Activated CD8-positive, alpha-beta T cell treated with anti-CD3 and anti-CD28 coated beads for 36 hours (primary cell): ENCODE measurements around the gene ORM2. TPM values are rescaled to one million over a fixed set of nuclear protein-coding genes. Genes with fewer than 3 reads are reported as not detected.

Experiments used
- ATAC-seq: fragments of 200-7000 bp; cut with Tn5 transposase; one replicate; pipeline ENCODE4 v1.10.0; 2021; ENCODE audit warnings: mild to moderate bottlenecking, moderate library complexity
- CTCF ChIA-PET: fragments of 350-600 bp; sonication (Branson Sonifier 250); formaldehyde crosslinking; loops from one replicate; lab custom pipeline; 2021; ENCODE audit warnings: antibody characterized with exemption; lab: Charles Lee
- POLR2A ChIA-PET: fragments of 350-600 bp; sonication (Branson Sonifier 250); formaldehyde crosslinking; loops from one replicate; lab custom pipeline; 2021; ENCODE audit warnings: antibody characterized with exemption; lab: Charles Lee
- DNase-seq: peaks from one replicate; pipeline ENCODE4 v3.0.0-alpha.2; 2020
- H3K27ac Mint-ChIP-seq: one replicate; pipeline ENCODE4 v1.8.0; 2021; ENCODE audit warnings: mild to moderate bottlenecking, mixed read lengths
- H3K27me3 Mint-ChIP-seq: one replicate; pipeline ENCODE4 v1.8.0; 2021; ENCODE audit warnings: mixed read lengths
- H3K36me3 Mint-ChIP-seq: one replicate; pipeline ENCODE4 v1.8.0; 2021; ENCODE audit warnings: low read depth, mixed read lengths
- H3K4me1 Mint-ChIP-seq: one replicate; pipeline ENCODE4 v1.8.0; 2021; ENCODE audit warnings: low read depth, mixed read lengths
- H3K4me3 Mint-ChIP-seq: one replicate; pipeline ENCODE4 v1.8.0; 2021; ENCODE audit warnings: mild to moderate bottlenecking, moderate library complexity, mixed read lengths
- H3K9me3 Mint-ChIP-seq: one replicate; pipeline ENCODE4 v1.8.0; 2021; ENCODE audit warnings: mixed read lengths
- intact Hi-C: fragments of 100-400 bp; cut with micrococcal nuclease; formaldehyde crosslinking; loops from one replicate; pipeline ENCODE4 v1.10.0; 2022
- total RNA-seq, 2 experiments: library from RNA; stranded (reverse); gene quantifications; one replicate each; pipeline ENCODE4 v1.2.3, GENCODE V29; 2021
- TF ChIP-seq, protein P1 (sequence below): fragments of 200-600 bp; IDR thresholded peaks from one replicate; pipeline ENCODE4 v1.8.0; 2022; ENCODE audit warnings: antibody characterized with exemption, mild to moderate bottlenecking

ORM2 gene
- total RNA-seq, 2 experiments from 2014 or later = not detected

DNA sequence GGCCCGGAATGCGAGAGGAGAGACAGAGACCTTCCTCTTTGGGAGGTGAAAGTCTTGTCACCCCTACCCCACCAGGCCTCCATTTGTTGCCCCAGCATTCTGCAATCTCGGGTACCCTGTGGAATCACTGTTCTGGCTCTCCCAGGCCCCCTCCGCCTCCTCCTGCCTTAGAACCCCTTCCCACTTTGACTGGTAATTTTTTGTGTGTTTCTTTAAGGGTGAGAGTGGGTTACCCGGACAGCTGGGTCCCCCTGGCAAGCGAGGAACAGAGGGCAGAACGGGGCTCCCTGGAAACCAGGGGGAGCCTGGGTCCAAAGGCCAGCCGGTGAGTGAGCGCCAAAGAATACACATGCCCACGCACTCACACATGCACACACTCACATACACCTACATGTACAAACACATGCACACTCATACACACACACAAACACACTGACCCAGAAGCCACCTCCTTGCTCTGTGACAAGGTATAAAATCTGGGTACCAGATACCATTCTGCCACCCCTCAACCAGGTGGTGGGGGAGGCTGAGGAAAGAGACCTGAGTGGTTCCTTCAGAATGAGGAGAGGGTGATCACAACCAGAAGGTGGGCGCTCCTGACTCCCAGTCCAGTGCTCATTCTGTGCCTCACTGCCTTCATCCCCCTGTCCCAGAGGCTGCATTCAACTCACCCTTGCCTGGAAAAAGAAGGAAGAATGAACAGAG lies 37.6 kb upstream of the ORM2 start:
- DNase-seq (no peak), ATAC-seq (no peak)
- no peak overlapping the region for H3K4me3 Mint-ChIP-seq
- H3K27ac Mint-ChIP-seq = no peak overlapping the region
- TF ChIP-seq, protein P1, sequence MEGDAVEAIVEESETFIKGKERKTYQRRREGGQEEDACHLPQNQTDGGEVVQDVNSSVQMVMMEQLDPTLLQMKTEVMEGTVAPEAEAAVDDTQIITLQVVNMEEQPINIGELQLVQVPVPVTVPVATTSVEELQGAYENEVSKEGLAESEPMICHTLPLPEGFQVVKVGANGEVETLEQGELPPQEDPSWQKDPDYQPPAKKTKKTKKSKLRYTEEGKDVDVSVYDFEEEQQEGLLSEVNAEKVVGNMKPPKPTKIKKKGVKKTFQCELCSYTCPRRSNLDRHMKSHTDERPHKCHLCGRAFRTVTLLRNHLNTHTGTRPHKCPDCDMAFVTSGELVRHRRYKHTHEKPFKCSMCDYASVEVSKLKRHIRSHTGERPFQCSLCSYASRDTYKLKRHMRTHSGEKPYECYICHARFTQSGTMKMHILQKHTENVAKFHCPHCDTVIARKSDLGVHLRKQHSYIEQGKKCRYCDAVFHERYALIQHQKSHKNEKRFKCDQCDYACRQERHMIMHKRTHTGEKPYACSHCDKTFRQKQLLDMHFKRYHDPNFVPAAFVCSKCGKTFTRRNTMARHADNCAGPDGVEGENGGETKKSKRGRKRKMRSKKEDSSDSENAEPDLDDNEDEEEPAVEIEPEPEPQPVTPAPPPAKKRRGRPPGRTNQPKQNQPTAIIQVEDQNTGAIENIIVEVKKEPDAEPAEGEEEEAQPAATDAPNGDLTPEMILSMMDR = no peak
- H3K27me3 Mint-ChIP-seq = peaks cover 2% of the 10 kb centered on the region
- peaks cover 16% of the 10 kb centered on the region for H3K9me3 Mint-ChIP-seq
- peaks cover 7% of the 10 kb centered on the region for H3K36me3 Mint-ChIP-seq
- POLR2A ChIA-PET = interaction anchor here (0.6 to 1.6 kb wide), 2 partner anchors 185 to 331 kb away, joined by 3 read pairs; no protein-coding TSS in a partner anchor
- CTCF ChIA-PET = interaction anchor here (1.0 to 5.1 kb wide), 28 partner anchors 8 to 361 kb away, joined by 3 to 71 read pairs (median 7); partner anchors contain the start of genes COL27A1 and KIF12
- intact Hi-C loops = loop anchor here (5.0 kb wide), 3 partner anchors 135 to 210 kb away; partner anchors contain the start of gene COL27A1
- no peaks in the 10 kb centered on the region for H3K4me1 Mint-ChIP-seq

- Mint-ChIP-seq H3K4me1 (no peaks in the 10 kb centered on the region), H3K4me3 (no peak overlapping the region), H3K9me3 (peaks cover 16% of the 10 kb centered on the region), H3K27ac (no peak overlapping the region), H3K36me3 (peaks cover 7% of the 10 kb centered on the region), H3K27me3 (peaks cover 2% of the 10 kb centered on the region)
- ChIA-PET CTCF (interaction anchor here (3.0 kb wide), 1 partner anchor 187 kb away, joined by 10 read pairs; no protein-coding TSS in a partner anchor), POLR2A (no interaction called here)
- TF ChIP-seq, protein P1 = no peak
- ATAC-seq (no peak), DNase-seq (no peak)
- intact Hi-C loops = loop anchor here (5.0 kb wide), 3 partner anchors 137 to 212 kb away; partner anchors contain the start of gene COL27A1
Measured at GRCh38 chr9:114294664-114295063, 35.0 kb upstream of the ORM2 start.

GRCh38 chr9:114296338-114296737 lies 33.3 kb upstream of the ORM2 start:
- TF ChIP-seq, protein P1 = no peak
- Mint-ChIP-seq H3K9me3 (peaks cover 16% of the 10 kb centered on the region), H3K4me3 (no peak overlapping the region), H3K4me1 (no peaks in the 10 kb centered on the region), H3K27ac (no peak overlapping the region), H3K36me3 (peaks cover 7% of the 10 kb centered on the region), H3K27me3 (no peaks in the 10 kb centered on the region)
- intact Hi-C loops = no loop called here
- ChIA-PET CTCF (interaction anchor here (0.9 to 1.0 kb wide), 2 partner anchors 49 to 188 kb away, joined by 3 read pairs; no protein-coding TSS in a partner anchor), POLR2A (no interaction called here)
- no peak for ATAC-seq
- DNase-seq = no peak

DNA sequence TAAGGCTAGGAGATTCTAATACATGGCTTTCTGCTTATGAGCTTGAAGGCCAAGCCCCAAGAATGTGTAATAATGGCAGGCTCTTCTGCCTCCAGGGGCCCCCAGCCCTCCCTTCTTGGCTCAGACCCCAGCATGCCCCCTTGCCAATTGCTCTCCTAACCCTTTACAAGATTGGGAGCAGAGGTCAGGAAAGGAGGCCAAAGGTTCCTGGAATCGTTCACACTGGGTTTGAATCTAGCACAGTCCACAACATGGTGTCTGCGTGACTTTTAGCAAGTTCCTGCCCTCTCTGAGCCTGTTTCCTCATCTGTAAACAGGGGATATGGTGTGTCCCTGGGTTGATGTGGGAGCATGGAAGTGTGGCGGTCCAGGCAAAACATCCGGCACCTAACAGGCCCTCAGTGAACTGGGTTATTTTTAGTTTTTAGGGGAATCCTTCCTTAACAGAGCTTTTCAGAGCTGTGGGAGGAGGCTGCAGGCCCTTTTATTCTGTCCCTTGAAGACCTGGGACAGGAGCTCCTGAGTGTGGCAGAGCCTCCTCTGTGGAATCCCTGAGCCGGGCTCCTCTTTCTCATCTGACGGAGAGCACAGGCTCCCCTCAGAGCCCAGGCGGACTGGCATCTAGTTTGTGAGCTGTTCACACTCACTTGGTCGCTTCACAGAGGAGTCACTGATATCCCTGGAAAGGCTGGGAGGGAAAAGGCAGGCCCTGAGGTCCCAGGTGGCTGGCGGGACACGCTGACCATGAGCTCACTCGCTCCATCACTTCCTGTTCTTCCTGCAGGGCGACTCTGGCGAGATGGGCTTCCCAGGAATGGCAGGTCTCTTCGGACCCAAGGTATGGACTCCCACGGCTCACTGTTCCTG lies 30.1 kb upstream of the ORM2 start:
- H3K36me3 Mint-ChIP-seq = peaks cover 6% of the 10 kb centered on the region
- H3K27ac Mint-ChIP-seq = no peak overlapping the region
- POLR2A ChIA-PET = no interaction called here
- intact Hi-C loops = no loop called here
- H3K27me3 Mint-ChIP-seq = no peaks in the 10 kb centered on the region
- no peaks in the 10 kb centered on the region for H3K4me1 Mint-ChIP-seq
- CTCF ChIA-PET = interaction anchor here (1.2 to 1.4 kb wide), 2 partner anchors 8 to 192 kb away, joined by 4 to 8 read pairs; no protein-coding TSS in a partner anchor
- TF ChIP-seq, protein P1 = no peak
- DNase-seq (no peak), ATAC-seq (no peak)
- peaks cover 16% of the 10 kb centered on the region for H3K9me3 Mint-ChIP-seq
- no peak overlapping the region for H3K4me3 Mint-ChIP-seq
